HEK293T (cell line): ENCODE data around the gene ART3.

Source experiments
- ARNT ChIP-seq: fragments of 450-650 bp; IDR thresholded peaks from 2 replicates; pipeline ENCODE4 v1.6.1; 2017; ENCODE audit warnings: mild to moderate bottlenecking
- BHLHE40 ChIP-seq: fragments of 450-650 bp; IDR thresholded peaks from 2 replicates; pipeline ENCODE4 v1.6.1; 2016; ENCODE audit warnings: mild to moderate bottlenecking, moderate library complexity, borderline replicate concordance
- CTBP1 ChIP-seq: fragments of 450-650 bp; IDR thresholded peaks from 2 replicates; pipeline ENCODE4 v1.6.1; 2016; ENCODE audit warnings: borderline replicate concordance
- ELF4 ChIP-seq: fragments of 450-650 bp; IDR thresholded peaks from 2 replicates; pipeline ENCODE4 v1.6.1; 2017; ENCODE audit warnings: antibody characterized with exemption
- FOXA1 ChIP-seq: fragments of 450-650 bp; IDR thresholded peaks from 2 replicates; pipeline ENCODE4 v1.6.1; 2016; ENCODE audit warnings: mild to moderate bottlenecking
- FOXM1 ChIP-seq: fragments of 450-650 bp; IDR thresholded peaks from 2 replicates; pipeline ENCODE4 v1.6.1; 2017; ENCODE audit warnings: mild to moderate bottlenecking, borderline replicate concordance
- HDGF ChIP-seq: fragments of 450-650 bp; IDR thresholded peaks from 2 replicates; pipeline ENCODE4 v1.6.1; 2017; ENCODE audit warnings: antibody characterized with exemption, borderline replicate concordance
- L3MBTL2 ChIP-seq: fragments of 450-650 bp; conservative IDR thresholded peaks from 2 replicates; pipeline ENCODE4 v1.6.1; 2016; ENCODE audit warnings: mild to moderate bottlenecking
- LEF1 ChIP-seq: fragments of 450-650 bp; IDR thresholded peaks from 2 replicates; pipeline ENCODE4 v1.6.1; 2017; ENCODE audit warnings: mild to moderate bottlenecking, borderline replicate concordance
- SP1 ChIP-seq: fragments of 450-650 bp; IDR thresholded peaks from 2 replicates; pipeline ENCODE4 v1.6.1; 2017
- SUZ12 ChIP-seq: fragments of 450-650 bp; IDR thresholded peaks from 2 replicates; pipeline ENCODE4 v1.6.1; 2016; ENCODE audit warnings: mild to moderate bottlenecking
- TARDBP ChIP-seq: fragments of 450-650 bp; IDR thresholded peaks from 2 replicates; pipeline ENCODE4 v1.6.1; 2016
- ZNF384 ChIP-seq: fragments of 450-650 bp; IDR thresholded peaks from 2 replicates; pipeline ENCODE4 v1.6.1; 2016
- TF ChIP-seq, protein P1 (sequence below): fragments of 450-650 bp; IDR thresholded peaks from 2 replicates; pipeline ENCODE4 v1.6.1; 2016

DNA sequence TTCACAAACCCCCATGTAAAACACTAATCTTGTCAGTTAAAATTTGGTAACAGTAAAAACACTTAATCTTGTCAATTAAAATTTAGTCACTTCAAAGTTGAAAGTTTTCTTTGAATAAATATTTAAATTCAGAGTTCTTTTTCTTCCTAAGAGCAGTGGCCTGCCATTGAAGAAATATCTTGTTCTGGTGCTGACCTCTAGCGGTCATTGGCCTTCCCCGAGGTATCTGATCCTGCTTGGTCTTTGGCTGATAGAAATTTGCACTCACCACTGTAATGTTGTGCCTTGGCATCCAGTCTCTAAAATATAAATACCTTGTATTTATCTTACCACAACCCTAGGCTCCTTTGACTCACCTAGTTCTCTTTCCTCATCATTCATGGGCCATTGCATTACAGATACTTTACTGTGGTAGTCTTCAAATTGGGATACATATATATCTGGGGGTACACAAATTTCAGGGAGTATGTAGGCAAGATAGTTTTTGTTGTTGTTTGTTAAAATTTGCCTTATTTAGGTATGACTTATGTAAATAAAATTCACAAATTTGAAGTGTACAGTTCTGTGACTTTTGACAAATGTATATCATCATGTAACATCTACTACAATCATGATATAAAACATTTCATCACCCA lies 6.7 kb upstream of the ART3 start:
- no peak for TF ChIP-seq BHLHE40
- TF ChIP-seq, protein P1, sequence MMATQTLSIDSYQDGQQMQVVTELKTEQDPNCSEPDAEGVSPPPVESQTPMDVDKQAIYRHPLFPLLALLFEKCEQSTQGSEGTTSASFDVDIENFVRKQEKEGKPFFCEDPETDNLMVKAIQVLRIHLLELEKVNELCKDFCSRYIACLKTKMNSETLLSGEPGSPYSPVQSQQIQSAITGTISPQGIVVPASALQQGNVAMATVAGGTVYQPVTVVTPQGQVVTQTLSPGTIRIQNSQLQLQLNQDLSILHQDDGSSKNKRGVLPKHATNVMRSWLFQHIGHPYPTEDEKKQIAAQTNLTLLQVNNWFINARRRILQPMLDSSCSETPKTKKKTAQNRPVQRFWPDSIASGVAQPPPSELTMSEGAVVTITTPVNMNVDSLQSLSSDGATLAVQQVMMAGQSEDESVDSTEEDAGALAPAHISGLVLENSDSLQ = no peak
- no peak for TF ChIP-seq ZNF384
- no peak for TF ChIP-seq CTBP1
- TF ChIP-seq TARDBP = no peak
- no peak for TF ChIP-seq FOXM1
- TF ChIP-seq HDGF = no peak
- no peak for TF ChIP-seq L3MBTL2
- no peak for TF ChIP-seq ARNT
- TF ChIP-seq FOXA1 = no peak
- TF ChIP-seq SP1 = no peak
- no peak for TF ChIP-seq SUZ12
- TF ChIP-seq ELF4 = no peak
- TF ChIP-seq LEF1 = no peak
